SK-N-SH (cell line): Measurements from ENCODE around the gene TBC1D16. TPM values are rescaled to one million over a fixed set of nuclear protein-coding genes. Genes with fewer than 3 reads are reported as not detected.

ENCODE experiments used
- CTCF ChIA-PET: fragments of 300-600, 350-600 bp; formaldehyde crosslinking; extraction: SDS; loops from one replicate; lab custom pipeline; 2021; lab: Yijun Ruan, JAX
- POLR2A ChIA-PET: fragments of 350-600 bp; sonication (Branson Sonifier 250); formaldehyde crosslinking; extraction: SDS; loops from one replicate; lab custom pipeline; 2020; ENCODE audit warnings: antibody characterized with exemption, inconsistent platforms; lab: Yijun Ruan, JAX
- DNase-seq: peaks from one replicate; pipeline ENCODE4 v3.0.0; 2012
- H2AFZ ChIP-seq: fragments of 200-600 bp; sonication (generic); 2 replicates; pipeline ENCODE4 v1.8.1; 2016; ENCODE audit warnings: antibody characterized with exemption, mild to moderate bottlenecking, low read depth
- H3F3A ChIP-seq: fragments of 200-600 bp; sonication (generic); replicated peaks from 2 replicates; pipeline ENCODE3; 2016; ENCODE audit warnings: antibody characterized with exemption, mild to moderate bottlenecking; ENCODE audit not compliant: insufficient read depth
- H3K27ac ChIP-seq, 2 experiments: fragments of 200-500 bp in 1 of 2; fragments of 200-600 bp in 1 of 2; sonication (Bioruptor generic) in 1 of 2; sonication (generic), shearing (Covaris generic) in 1 of 2; 2 replicates each; pipeline versions ENCODE4 v1.5.1 to v1.6.1; 2014 to 2016; ENCODE audit warnings: low read depth in 2 of 2, inconsistent platforms in 1 of 2, low read length in 1 of 2, mild to moderate bottlenecking in 1 of 2, mixed read lengths in 1 of 2
- H3K27me3 ChIP-seq: fragments of 200-600 bp; sonication (generic), shearing (Covaris generic); 2 replicates; pipeline ENCODE4 v1.6.1; 2016; ENCODE audit warnings: mixed run types; ENCODE audit not compliant: insufficient read depth
- H3K36me3 ChIP-seq, 2 experiments: fragments of 200-500 bp in 1 of 2; fragments of 200-600 bp in 1 of 2; sonication (Bioruptor generic) in 1 of 2; sonication (generic) in 1 of 2; replicated peaks in 1 of 2; 2 replicates each; pipeline versions ENCODE3 to v1.5.1; 2014 to 2016; ENCODE audit warnings: low read length in 1 of 2, mild to moderate bottlenecking in 1 of 2; ENCODE audit not compliant: insufficient read depth in 2 of 2, control insufficient read depth in 1 of 2
- H3K4me1 ChIP-seq, 2 experiments: fragments of 200-500 bp in 1 of 2; fragments of 200-600 bp in 1 of 2; sonication (Bioruptor generic) in 1 of 2; sonication (generic), shearing (Covaris generic) in 1 of 2; 2 replicates each; pipeline versions ENCODE4 v1.5.1 to v1.6.1; 2014 to 2016; ENCODE audit warnings: low read depth in 1 of 2, low read length in 1 of 2, mixed run types in 1 of 2; ENCODE audit not compliant: insufficient read depth in 2 of 2, control insufficient read depth in 1 of 2
- H3K4me2 ChIP-seq: fragments of 200-600 bp; sonication (generic), shearing (Covaris generic); 2 replicates; pipeline ENCODE4 v1.6.1; 2017; ENCODE audit warnings: mixed run types
- H3K4me3 ChIP-seq, 2 experiments: fragments of 200-500 bp in 1 of 2; fragments of 200-600 bp in 1 of 2; sonication (Bioruptor generic) in 1 of 2; sonication (generic), shearing (Covaris generic) in 1 of 2; 2 replicates each; pipeline versions ENCODE4 v1.5.1 to v1.8.1; 2014 to 2016; ENCODE audit warnings: low read depth in 2 of 2, inconsistent platforms in 1 of 2, low read length in 1 of 2, mild to moderate bottlenecking in 1 of 2, mixed read lengths in 1 of 2, moderate library complexity in 1 of 2
- H3K79me2 ChIP-seq: fragments of 200-600 bp; sonication (generic); 2 replicates; pipeline ENCODE4 v1.8.1; 2017; ENCODE audit warnings: mild to moderate bottlenecking; ENCODE audit not compliant: insufficient read depth
- H3K9ac ChIP-seq: fragments of 200-600 bp; sonication (generic); 2 replicates; pipeline ENCODE4 v1.6.1; 2017; ENCODE audit warnings: mixed run types
- H3K9me2 ChIP-seq: fragments of 200-600 bp; sonication (generic); 2 replicates; pipeline ENCODE4 v1.6.1; 2017; ENCODE audit warnings: mixed run types
- H3K9me3 ChIP-seq: fragments of 200-600 bp; sonication (generic); 2 replicates; pipeline ENCODE4 v1.6.1; 2017; ENCODE audit warnings: mixed run types, mild to moderate bottlenecking, moderate library complexity
- H4K20me1 ChIP-seq: fragments of 200-600 bp; sonication (generic); 2 replicates; pipeline ENCODE4 v1.6.1; 2017; ENCODE audit warnings: mild to moderate bottlenecking, mixed run types; ENCODE audit not compliant: insufficient read depth
- EP300 ChIP-seq, 2 experiments: IDR thresholded peaks; 2 replicates each; pipeline versions ENCODE4 v1.4.0 to v1.6.1; 2012; ENCODE audit warnings: borderline replicate concordance in 1 of 2, low read depth in 1 of 2, low read length in 1 of 2
- FOXJ3 ChIP-seq: sonication (generic); formaldehyde crosslinking; IDR thresholded peaks from 2 replicates; pipeline ENCODE4 v1.5.1; 2020; ENCODE audit warnings: mild to moderate bottlenecking, missing genetic modification reagents
- FOXM1 ChIP-seq: IDR thresholded peaks from 2 replicates; pipeline ENCODE4 v1.4.0; 2012; ENCODE audit warnings: low read depth, mild to moderate bottlenecking
- GABPA ChIP-seq: IDR thresholded peaks from 2 replicates; pipeline ENCODE4 v1.4.0; 2012; ENCODE audit warnings: low read depth, mild to moderate bottlenecking
- GATA2 ChIP-seq: sonication (generic); formaldehyde crosslinking; IDR thresholded peaks from 2 replicates; pipeline ENCODE4 v1.5.0; 2020; ENCODE audit warnings: mild to moderate bottlenecking, missing genetic modification reagents
- MEF2A ChIP-seq: IDR thresholded peaks from 2 replicates; pipeline ENCODE4 v1.4.0; 2012; ENCODE audit warnings: low read depth, borderline replicate concordance
- MXI1 ChIP-seq: IDR thresholded peaks from 2 replicates; pipeline ENCODE4 v1.6.1; 2012; ENCODE audit warnings: mild to moderate bottlenecking, low read depth, low read length, improper control_type of control experiment
- NFIC ChIP-seq: IDR thresholded peaks from 2 replicates; pipeline ENCODE4 v1.4.0; 2012; ENCODE audit warnings: borderline replicate concordance
- NRF1 ChIP-seq: IDR thresholded peaks from 2 replicates; pipeline ENCODE4 v1.6.1; 2012; ENCODE audit warnings: low read depth, mild to moderate bottlenecking, low read length
- POLR2AphosphoS5 ChIP-seq: IDR thresholded peaks from 2 replicates; pipeline ENCODE4 v1.6.1; 2012; ENCODE audit warnings: low read depth, low read length
- RCOR1 ChIP-seq: fragments of 150-350 bp; IDR thresholded peaks from 2 replicates; pipeline ENCODE4 v1.6.1; 2017; ENCODE audit warnings: antibody characterized with exemption, low read length
- REST ChIP-seq: IDR thresholded peaks from 2 replicates; pipeline ENCODE4 v1.6.1; 2012; ENCODE audit warnings: mild to moderate bottlenecking, low read depth, low read length, moderate library complexity
- RFX5 ChIP-seq: IDR thresholded peaks from 2 replicates; pipeline ENCODE4 v1.6.1; 2012; ENCODE audit warnings: mild to moderate bottlenecking, improper control_type of control experiment, low read length
- SIN3A ChIP-seq: IDR thresholded peaks from 2 replicates; pipeline ENCODE4 v1.6.1; 2012; ENCODE audit warnings: low read depth, mild to moderate bottlenecking, low read length, moderate library complexity, borderline replicate concordance
- SMC3 ChIP-seq: IDR thresholded peaks from 2 replicates; pipeline ENCODE4 v1.6.1; 2012; ENCODE audit warnings: low read depth, low read length, improper control_type of control experiment
- TCF12 ChIP-seq: IDR thresholded peaks from 2 replicates; pipeline ENCODE4 v1.4.0; 2012
- TEAD4 ChIP-seq: IDR thresholded peaks from 2 replicates; pipeline ENCODE4 v1.4.0; 2012; ENCODE audit warnings: mild to moderate bottlenecking, borderline replicate concordance; ENCODE audit not compliant: insufficient read depth
- YY1 ChIP-seq: IDR thresholded peaks from 2 replicates; pipeline ENCODE4 v1.4.0; 2012; ENCODE audit warnings: low read depth, mild to moderate bottlenecking
- WGBS: methylation state at CpG from one replicate; pipeline ENCODE4 v1.1.6; 2017; ENCODE audit warnings: low lambda C conversion rate; 5-methylcytosine and 5-hydroxymethylcytosine counted together
- polyA plus RNA-seq, 3 experiments: library from polyadenylated mRNA; depleted of rRNA; stranded (reverse); fragments of >200 nt; gene quantifications; 2 replicates each; pipeline ENCODE4 v1.2.3, GENCODE V29; 2012
- TF ChIP-seq, protein P1 (sequence below): fragments of 200-600 bp; sonication (generic); IDR thresholded peaks from 2 replicates; pipeline ENCODE4 v1.6.1; 2017; ENCODE audit warnings: antibody characterized with exemption, mild to moderate bottlenecking, moderate library complexity

The TBC1D16 gene
- polyA plus RNA-seq, 1 of the 3 experiments (the other 2 are of a cell fraction), result 14.5 TPM

DNA sequence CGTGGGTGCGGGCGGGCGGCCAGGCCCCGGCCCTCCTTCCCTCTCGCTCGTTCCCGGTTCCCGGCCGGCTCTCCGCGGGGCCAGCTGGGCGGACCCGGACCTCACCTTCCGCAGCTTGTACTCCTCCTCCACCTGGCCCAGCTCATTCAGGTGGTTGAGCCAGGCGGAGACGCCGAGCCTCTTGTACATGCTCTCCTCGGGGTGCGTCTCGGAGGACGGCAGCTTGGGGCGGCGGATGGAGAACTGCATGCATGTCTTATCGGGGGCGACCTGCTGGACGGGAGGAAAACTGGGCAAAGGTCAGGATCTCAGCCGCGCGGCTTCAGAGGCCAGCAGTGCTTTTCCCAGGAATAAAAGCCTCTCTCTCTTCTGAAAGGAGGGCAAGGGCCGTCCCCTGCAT, 85.4 kb downstream of the TBC1D16 start:
- CTCF ChIA-PET, result interaction anchor here (0.9 to 2.1 kb wide), 3 partner anchors 20 to 141 kb away, joined by 3 to 5 read pairs (median 3); no protein-coding TSS in a partner anchor
- Histone ChIP-seq H3K9ac (no peak overlapping the region), H3K4me1 (peaks cover 3% of the 10 kb centered on the region in 2 experiments; a peak in 2 of 4 replicates)

DNA sequence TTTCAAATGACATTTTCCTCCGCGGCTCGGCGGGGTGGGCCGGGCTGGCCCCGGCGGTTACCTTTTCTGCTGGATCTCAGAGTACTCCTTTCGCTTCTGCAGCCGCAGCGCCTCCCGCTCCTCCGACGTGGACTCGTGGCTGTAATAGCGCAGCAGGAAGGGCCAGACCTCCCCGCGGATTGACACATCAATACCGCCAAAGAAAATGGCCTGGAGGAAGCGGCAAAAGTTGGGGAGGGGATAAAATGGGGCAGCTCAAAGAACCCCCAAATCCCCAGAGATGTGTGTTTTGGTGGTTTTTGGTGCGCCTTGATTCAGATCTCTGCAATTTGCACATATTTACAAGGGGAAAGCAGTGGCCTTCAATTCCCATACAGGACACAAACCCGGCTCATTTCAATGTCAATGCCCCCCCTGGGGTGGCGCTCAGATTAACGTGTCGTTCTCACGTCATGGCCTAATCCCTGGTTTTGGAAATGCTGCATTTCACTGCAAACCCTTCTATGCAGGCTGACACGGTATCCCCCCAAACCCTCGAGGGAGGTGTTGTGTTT, 85.9 kb downstream of the TBC1D16 start:
- Histone ChIP-seq H3K4me3 (no peak overlapping the region), H3F3A (no peaks in the 10 kb centered on the region), H3K9me3 (no peaks in the 10 kb centered on the region), H3K27me3 (no peaks in the 10 kb centered on the region), H3K27ac (no peak overlapping the region), H3K79me2 (no peaks in the 10 kb centered on the region), H2AFZ (no peak overlapping the region), H3K36me3 (peaks cover 0 to 55% of the 10 kb centered on the region in 2 experiments), H4K20me1 (peaks cover 17% of the 10 kb centered on the region), H3K4me2 (no peak overlapping the region), H3K9ac (no peak overlapping the region), H3K9me2 (no peaks in the 10 kb centered on the region), H3K4me1 (peaks cover 0 to 3% of the 10 kb centered on the region in 2 experiments; a peak in 2 of 4 replicates)
- TF ChIP-seq RCOR1, result no peak
- TF ChIP-seq FOXM1, result no peak
- TF ChIP-seq EP300 (IDR thresholded peaks at IDR 0.05; ENCODE audit: borderline replicate concordance in 1 of 2, low read depth in 1 of 2, low read length in 1 of 2), result no peak
- no peak for TF ChIP-seq RFX5
- TF ChIP-seq TEAD4, result no peak
- no peak for TF ChIP-seq SMC3
- TF ChIP-seq, protein P1, sequence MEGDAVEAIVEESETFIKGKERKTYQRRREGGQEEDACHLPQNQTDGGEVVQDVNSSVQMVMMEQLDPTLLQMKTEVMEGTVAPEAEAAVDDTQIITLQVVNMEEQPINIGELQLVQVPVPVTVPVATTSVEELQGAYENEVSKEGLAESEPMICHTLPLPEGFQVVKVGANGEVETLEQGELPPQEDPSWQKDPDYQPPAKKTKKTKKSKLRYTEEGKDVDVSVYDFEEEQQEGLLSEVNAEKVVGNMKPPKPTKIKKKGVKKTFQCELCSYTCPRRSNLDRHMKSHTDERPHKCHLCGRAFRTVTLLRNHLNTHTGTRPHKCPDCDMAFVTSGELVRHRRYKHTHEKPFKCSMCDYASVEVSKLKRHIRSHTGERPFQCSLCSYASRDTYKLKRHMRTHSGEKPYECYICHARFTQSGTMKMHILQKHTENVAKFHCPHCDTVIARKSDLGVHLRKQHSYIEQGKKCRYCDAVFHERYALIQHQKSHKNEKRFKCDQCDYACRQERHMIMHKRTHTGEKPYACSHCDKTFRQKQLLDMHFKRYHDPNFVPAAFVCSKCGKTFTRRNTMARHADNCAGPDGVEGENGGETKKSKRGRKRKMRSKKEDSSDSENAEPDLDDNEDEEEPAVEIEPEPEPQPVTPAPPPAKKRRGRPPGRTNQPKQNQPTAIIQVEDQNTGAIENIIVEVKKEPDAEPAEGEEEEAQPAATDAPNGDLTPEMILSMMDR, result no peak
- TF ChIP-seq FOXJ3 (CRISPR knock-in tag), result no peak
- no peak for TF ChIP-seq SIN3A
- TF ChIP-seq GATA2, result no peak
- no peak for TF ChIP-seq MEF2A
- POLR2A ChIA-PET, result interaction anchor here (0.6 kb wide), 1 partner anchor 7 kb away, joined by 3 read pairs; no protein-coding TSS in a partner anchor
- WGBS, result 97% methylated on average over 27 of the region's 27 CpGs
- DNase-seq, result peak; percentile 33
- CTCF ChIA-PET, result interaction anchor here (0.9 to 2.1 kb wide), 3 partner anchors 20 to 141 kb away, joined by 3 to 5 read pairs (median 3); no protein-coding TSS in a partner anchor

More for the DNA sequence above, 85.4 kb downstream of the TBC1D16 start:
- no peaks in the 10 kb centered on the region for H3K9me2 ChIP-seq
- H3K27me3 ChIP-seq, result no peaks in the 10 kb centered on the region
- H3K4me3 ChIP-seq, result no peak overlapping the region
- H2AFZ ChIP-seq, result no peak overlapping the region
- H4K20me1 ChIP-seq, result peaks cover 17% of the 10 kb centered on the region
- no peak overlapping the region for H3K4me2 ChIP-seq
- H3K36me3 ChIP-seq, result peaks cover 0 to 49% of the 10 kb centered on the region in 2 experiments
- no peaks in the 10 kb centered on the region for H3F3A ChIP-seq
- no peaks in the 10 kb centered on the region; the same call in 1 of the 2 replicates for H3K79me2 ChIP-seq
- peak; percentile 38 for DNase-seq
- 96% methylated on average over 31 of the region's 31 CpGs for WGBS
- POLR2A ChIA-PET, result no interaction called here
- no peak overlapping the region for H3K27ac ChIP-seq
- TF ChIP-seq MXI1 (no peak), TCF12 (no peak), NFIC (no peak), YY1 (no peak), FOXJ3 (CRISPR knock-in tag) (no peak), GABPA (no peak), REST (no peak), NRF1 (no peak), POLR2AphosphoS5 (no peak)
- H3K9me3 ChIP-seq, result no peaks in the 10 kb centered on the region
